OCI-LY7 (cell line): Measurements from ENCODE around the gene DENND6B. TPM values are rescaled to one million over a fixed set of nuclear protein-coding genes. Genes with fewer than 3 reads are reported as not detected.

Experiments
- BruUV-seq: library from RNA; stranded (reverse); fragments of 400-500 nt; replicated peaks from 2 replicates; lab custom pipeline; 2021; lab: Mats Ljungman, UMichigan
- CTCF ChIA-PET: fragments of 300-600 bp; sonication (Branson Sonifier 250); formaldehyde crosslinking; loops from one replicate; lab custom pipeline; 2022; ENCODE audit warnings: antibody characterized with exemption; ENCODE audit not compliant: unreplicated experiment; lab: Charles Lee
- POLR2A ChIA-PET: fragments of 300-600 bp; sonication (Branson Sonifier 250); formaldehyde crosslinking; loops from one replicate; lab custom pipeline; 2022; ENCODE audit warnings: antibody characterized with exemption; lab: Charles Lee
- DNase-seq: peaks from one replicate; pipeline ENCODE4 v3.0.0-alpha.2; 2015; ENCODE audit warnings: low spot score
- H2AFZ ChIP-seq: fragments of 200-600 bp; sonication (generic), shearing (Covaris generic); 2 replicates; pipeline ENCODE4 v1.6.1; 2014; ENCODE audit warnings: mild to moderate bottlenecking, antibody characterized with exemption, low read length, moderate library complexity
- H3K27ac ChIP-seq: fragments of 200-600 bp; sonication (generic); 2 replicates; pipeline ENCODE4 v1.5.1; 2014; ENCODE audit warnings: mixed run types, low read depth, mild to moderate bottlenecking, moderate library complexity, low read length, inconsistent platforms; ENCODE audit not compliant: poor library complexity, severe bottlenecking
- H3K36me3 ChIP-seq: fragments of 200-600 bp; sonication (generic); 2 replicates; pipeline ENCODE4 v1.6.1; 2014; ENCODE audit warnings: mild to moderate bottlenecking, antibody characterized with exemption, low read length, moderate library complexity, mixed read lengths; ENCODE audit not compliant: insufficient read depth
- H3K4me1 ChIP-seq: fragments of 200-600 bp; sonication (generic); 2 replicates; pipeline ENCODE4 v1.5.1; 2014; ENCODE audit warnings: mild to moderate bottlenecking, low read length; ENCODE audit not compliant: insufficient read depth, poor library complexity, severe bottlenecking
- H3K4me2 ChIP-seq: fragments of 200-600 bp; sonication (generic); 2 replicates; pipeline ENCODE4 v1.6.1; 2014; ENCODE audit warnings: mild to moderate bottlenecking, low read length
- H3K4me3 ChIP-seq: fragments of 200-600 bp; sonication (generic); 2 replicates; pipeline ENCODE4 v1.5.1; 2014; ENCODE audit warnings: mild to moderate bottlenecking, low read depth, low read length; ENCODE audit not compliant: poor library complexity, severe bottlenecking
- H3K79me2 ChIP-seq: fragments of 200-600 bp; sonication (generic); 2 replicates; pipeline ENCODE4 v1.6.1; 2016; ENCODE audit warnings: low read depth, mild to moderate bottlenecking, low read length, moderate library complexity, mixed read lengths; ENCODE audit not compliant: insufficient read depth
- H3K9me2 ChIP-seq: fragments of 200-600 bp; sonication (generic); 2 replicates; pipeline ENCODE4 v1.6.1; 2016; ENCODE audit warnings: mild to moderate bottlenecking, low read length, mixed read lengths; ENCODE audit not compliant: insufficient read depth
- H3K9me3 ChIP-seq: fragments of 200-600 bp; sonication (generic); 2 replicates; pipeline ENCODE4 v1.6.1; 2014; ENCODE audit warnings: mild to moderate bottlenecking, mixed run types, low read length, mixed read lengths
- H4K20me1 ChIP-seq: fragments of 200-600 bp; sonication (generic); 2 replicates; pipeline ENCODE4 v1.6.1; 2014; ENCODE audit warnings: mild to moderate bottlenecking, antibody characterized with exemption, low read length, moderate library complexity, mixed read lengths; ENCODE audit not compliant: insufficient read depth
- EZH2phosphoT487 ChIP-seq: fragments of 200-600 bp; sonication (generic); IDR thresholded peaks from 2 replicates; pipeline ENCODE4 v1.6.1; 2018; ENCODE audit warnings: low read depth, borderline replicate concordance, mild to moderate bottlenecking, mixed run types, antibody characterized with exemption, low read length, moderate library complexity, mixed read lengths
- intact Hi-C: fragments of 100-400 bp; cut with micrococcal nuclease; formaldehyde crosslinking; loops from one replicate; pipeline ENCODE4 v1.10.0; 2022; ENCODE audit not compliant: unreplicated experiment
- total RNA-seq, 2 experiments: library from RNA; depleted of rRNA in 1 of 2; stranded (reverse); fragments of >200 nt in 1 of 2; shearing (Covaris generic) in 1 of 2; gene quantifications; 2 replicates each; pipeline ENCODE4 v1.2.3, GENCODE V29; 2014 to 2022
- TF ChIP-seq, protein P1 (sequence below): fragments of 200-600 bp; sonication (generic); conservative IDR thresholded peaks from 2 replicates; pipeline ENCODE4 v1.5.1; 2014; ENCODE audit warnings: mild to moderate bottlenecking, antibody characterized with exemption, low read length, moderate library complexity, mixed read lengths

The DENND6B gene
- total RNA-seq, 2 experiments from 2014 or later: 31.6 to 45.0 TPM

- Histone ChIP-seq H3K79me2 (peaks cover 62% of the 10 kb centered on the region), H3K9me3 (no peaks in the 10 kb centered on the region), H3K4me1 (no peaks in the 10 kb centered on the region), H3K9me2 (no peaks in the 10 kb centered on the region), H3K4me2 (no peak overlapping the region), H3K4me3 (no peak overlapping the region), H2AFZ (no peak overlapping the region), H3K36me3 (peaks cover 62% of the 10 kb centered on the region), H3K27ac (no peak overlapping the region), H4K20me1 (no peaks in the 10 kb centered on the region; the same call in 1 of the 2 replicates)
- ChIA-PET POLR2A (interaction anchor here (0.7 to 1.4 kb wide), 2 partner anchors 17 kb away, joined by 3 to 7 read pairs; no protein-coding TSS in a partner anchor), CTCF (no interaction called here)
- DNase-seq: no peak
- BruUV-seq: no TSS peak
- no peak for TF ChIP-seq EZH2phosphoT487
- TF ChIP-seq, protein P1, sequence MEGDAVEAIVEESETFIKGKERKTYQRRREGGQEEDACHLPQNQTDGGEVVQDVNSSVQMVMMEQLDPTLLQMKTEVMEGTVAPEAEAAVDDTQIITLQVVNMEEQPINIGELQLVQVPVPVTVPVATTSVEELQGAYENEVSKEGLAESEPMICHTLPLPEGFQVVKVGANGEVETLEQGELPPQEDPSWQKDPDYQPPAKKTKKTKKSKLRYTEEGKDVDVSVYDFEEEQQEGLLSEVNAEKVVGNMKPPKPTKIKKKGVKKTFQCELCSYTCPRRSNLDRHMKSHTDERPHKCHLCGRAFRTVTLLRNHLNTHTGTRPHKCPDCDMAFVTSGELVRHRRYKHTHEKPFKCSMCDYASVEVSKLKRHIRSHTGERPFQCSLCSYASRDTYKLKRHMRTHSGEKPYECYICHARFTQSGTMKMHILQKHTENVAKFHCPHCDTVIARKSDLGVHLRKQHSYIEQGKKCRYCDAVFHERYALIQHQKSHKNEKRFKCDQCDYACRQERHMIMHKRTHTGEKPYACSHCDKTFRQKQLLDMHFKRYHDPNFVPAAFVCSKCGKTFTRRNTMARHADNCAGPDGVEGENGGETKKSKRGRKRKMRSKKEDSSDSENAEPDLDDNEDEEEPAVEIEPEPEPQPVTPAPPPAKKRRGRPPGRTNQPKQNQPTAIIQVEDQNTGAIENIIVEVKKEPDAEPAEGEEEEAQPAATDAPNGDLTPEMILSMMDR: no peak
- intact Hi-C loops: no loop called here
These were observed 30.9 kb upstream of the DENND6B start for GRCh38 chr22:50357756-50358155.

GRCh38 chr22:50357222-50357621 is 30.4 kb upstream of the DENND6B start:
- H3K79me2 ChIP-seq: peaks cover 60% of the 10 kb centered on the region

GRCh38 chr22:50356186-50356585 is 29.4 kb upstream of the DENND6B start:
- Histone ChIP-seq H3K36me3 (peaks cover 59% of the 10 kb centered on the region), H3K4me3 (no peak overlapping the region), H4K20me1 (no peaks in the 10 kb centered on the region; the same call in 1 of the 2 replicates), H3K27ac (no peak overlapping the region), H3K4me1 (no peaks in the 10 kb centered on the region), H3K9me2 (no peaks in the 10 kb centered on the region), H2AFZ (no peak overlapping the region), H3K9me3 (no peaks in the 10 kb centered on the region), H3K79me2 (peaks cover 53% of the 10 kb centered on the region), H3K4me2 (no peak overlapping the region)
- BruUV-seq: no TSS peak
- CTCF ChIA-PET: no interaction called here
- TF ChIP-seq EZH2phosphoT487: no peak
- TF ChIP-seq, protein P1: no peak
- intact Hi-C loops: no loop called here
- DNase-seq: no peak
- POLR2A ChIA-PET: interaction anchor here (0.7 kb wide), 1 partner anchor 207 kb away, joined by 5 read pairs; no protein-coding TSS in a partner anchor

More at GRCh38 chr22:50357222-50357621, 30.4 kb upstream of the DENND6B start:
- no peak for DNase-seq
- H4K20me1 ChIP-seq: no peaks in the 10 kb centered on the region; the same call in 1 of the 2 replicates
- ChIA-PET POLR2A (interaction anchor here (1.4 kb wide), 1 partner anchor 17 kb away, joined by 7 read pairs; no protein-coding TSS in a partner anchor), CTCF (no interaction called here)
- H3K9me3 ChIP-seq: no peaks in the 10 kb centered on the region
- intact Hi-C loops: no loop called here
- TF ChIP-seq EZH2phosphoT487: no peak
- TF ChIP-seq, protein P1: no peak
- BruUV-seq: no TSS peak
- no peak overlapping the region for H2AFZ ChIP-seq
- H3K9me2 ChIP-seq: no peaks in the 10 kb centered on the region
- no peaks in the 10 kb centered on the region for H3K4me1 ChIP-seq
- H3K4me2 ChIP-seq: no peak overlapping the region
- no peak overlapping the region for H3K27ac ChIP-seq
- peaks cover 62% of the 10 kb centered on the region for H3K36me3 ChIP-seq
- no peak overlapping the region for H3K4me3 ChIP-seq
